Urinary bladder (tissue), 4 donors: Measurements from ENCODE around the gene SEMA4B. TPM values are rescaled to one million over a fixed set of nuclear protein-coding genes. Genes with fewer than 3 reads are reported as not detected.

ENCODE experiments used
- DNase-seq: peaks from one replicate; pipeline ENCODE4 v3.0.0-alpha.2; 2015; ENCODE audit errors: extremely low spot score
- H3K27ac ChIP-seq: one replicate; pipeline ENCODE4 v1.5.1; 2013; ENCODE audit warnings: low read depth, mild to moderate bottlenecking, moderate library complexity
- H3K36me3 ChIP-seq: one replicate; pipeline ENCODE4 v1.6.1; 2013; ENCODE audit warnings: mild to moderate bottlenecking, moderate library complexity; ENCODE audit not compliant: insufficient read depth
- H3K4me1 ChIP-seq: one replicate; pipeline ENCODE4 v1.6.1; 2013; ENCODE audit warnings: mild to moderate bottlenecking, moderate library complexity; ENCODE audit not compliant: insufficient read depth
- H3K4me3 ChIP-seq: one replicate; pipeline ENCODE4 v1.5.1; 2013; ENCODE audit warnings: low read depth, low read length
- WGBS: extraction: QIAGEN DNeasy Blood & Tissue Kit; methylation state at CpG from one replicate; pipeline ENCODE4 v1.1.7; 2013; 5-methylcytosine and 5-hydroxymethylcytosine counted together
- polyA plus RNA-seq: library from polyadenylated mRNA; stranded (reverse); fragments of 200-250 nt; gene quantifications from one replicate; pipeline ENCODE4 v1.2.3, GENCODE V29; 2013
- total RNA-seq: library from RNA; depleted of rRNA; stranded (reverse); fragments of >200 nt; gene quantifications from one replicate; pipeline ENCODE4 v1.2.3, GENCODE V29; 2014
- donor health status: healthy with polysubstance abuse.
- donor health status: healthy.

Gene SEMA4B
- total and polyA plus RNA-seq, 2 donors: 39.3 to 60.8 TPM

GRCh38 chr15:90217671-90218394 is 16.7 kb downstream of the SEMA4B start:
- H3K4me1 ChIP-seq: no peaks in the 10 kb centered on the region
- DNase-seq: no peak
- H3K36me3 ChIP-seq: no peaks in the 10 kb centered on the region
- 93% methylated on average over 9 of the region's 9 CpGs for WGBS
- no peak overlapping the region for H3K4me3 ChIP-seq
- no peak overlapping the region for H3K27ac ChIP-seq

GRCh38 chr15:90219421-90220141 is 18.5 kb downstream of the SEMA4B start:
- Histone ChIP-seq H3K36me3 (no peaks in the 10 kb centered on the region), H3K27ac (no peak overlapping the region), H3K4me3 (no peak overlapping the region), H3K4me1 (no peaks in the 10 kb centered on the region)
- WGBS: 65% methylated on average over 17 of the region's 17 CpGs
- DNase-seq: no peak

- 38% methylated on average over 14 of the region's 14 CpGs for WGBS
- no peak overlapping the region for H3K4me3 ChIP-seq
- no peak overlapping the region for H3K27ac ChIP-seq
- H3K4me1 ChIP-seq: no peaks in the 10 kb centered on the region
- DNase-seq: no peak
- H3K36me3 ChIP-seq: peaks cover 11% of the 10 kb centered on the region
These were observed 20.2 kb downstream of the SEMA4B start for GRCh38 chr15:90221246-90221900.

- Histone ChIP-seq H3K4me3 (no peak overlapping the region), H3K4me1 (no peaks in the 10 kb centered on the region), H3K27ac (no peak overlapping the region), H3K36me3 (peaks cover 12% of the 10 kb centered on the region)
- WGBS: 80% methylated on average over 2 of the region's 2 CpGs
- no peak for DNase-seq
These were observed 21.4 kb downstream of the SEMA4B start for GRCh38 chr15:90222547-90222946.

GRCh38 chr15:90223441-90224165 is 22.5 kb downstream of the SEMA4B start:
- 94% methylated on average over 22 of the region's 22 CpGs for WGBS
- no peak for DNase-seq
- H3K27ac ChIP-seq: no peak overlapping the region
- peaks cover 12% of the 10 kb centered on the region for H3K36me3 ChIP-seq
- H3K4me3 ChIP-seq: no peak overlapping the region
- no peaks in the 10 kb centered on the region for H3K4me1 ChIP-seq

- DNase-seq: no peak
- H3K4me1 ChIP-seq: no peaks in the 10 kb centered on the region
- H3K36me3 ChIP-seq: peaks cover 14% of the 10 kb centered on the region
- WGBS: 92% methylated on average over 17 of the region's 17 CpGs
- no peak overlapping the region for H3K27ac ChIP-seq
- H3K4me3 ChIP-seq: no peak overlapping the region
These were observed 23.9 kb downstream of the SEMA4B start for GRCh38 chr15:90225047-90225446.

GRCh38 chr15:90225504-90226234 is 24.5 kb downstream of the SEMA4B start:
- WGBS: 89% methylated on average over 18 of the region's 18 CpGs
- H3K4me3 ChIP-seq: no peak overlapping the region
- no peak for DNase-seq
- peaks cover 14% of the 10 kb centered on the region for H3K36me3 ChIP-seq
- no peaks in the 10 kb centered on the region for H3K4me1 ChIP-seq
- no peak overlapping the region for H3K27ac ChIP-seq

- no peak for DNase-seq
- Histone ChIP-seq H3K36me3 (peaks cover 14% of the 10 kb centered on the region), H3K4me3 (no peak overlapping the region), H3K27ac (no peak overlapping the region), H3K4me1 (no peaks in the 10 kb centered on the region)
- 88% methylated on average over 7 of the region's 7 CpGs for WGBS
These were observed 26.2 kb downstream of the SEMA4B start for GRCh38 chr15:90227336-90227735.

GRCh38 chr15:90227816-90228772 is 27.0 kb downstream of the SEMA4B start:
- no peak for DNase-seq
- H3K36me3 ChIP-seq: peaks cover 14% of the 10 kb centered on the region
- H3K4me3 ChIP-seq: no peak overlapping the region
- H3K4me1 ChIP-seq: no peaks in the 10 kb centered on the region
- 89% methylated on average over 38 of the region's 38 CpGs for WGBS
- H3K27ac ChIP-seq: no peak overlapping the region

GRCh38 chr15:90228960-90229359 is 27.8 kb downstream of the SEMA4B start:
- Histone ChIP-seq H3K27ac (no peak overlapping the region), H3K36me3 (peaks cover 14% of the 10 kb centered on the region), H3K4me1 (no peaks in the 10 kb centered on the region), H3K4me3 (no peak overlapping the region)
- 86% methylated on average over 15 of the region's 15 CpGs for WGBS
- DNase-seq: no peak

GRCh38 chr15:90230071-90230494 is 29.0 kb downstream of the SEMA4B start:
- Histone ChIP-seq H3K27ac (no peak overlapping the region), H3K4me1 (no peaks in the 10 kb centered on the region), H3K4me3 (no peak overlapping the region), H3K36me3 (peaks cover 9% of the 10 kb centered on the region)
- no peak for DNase-seq
- 73% methylated on average over 12 of the region's 12 CpGs for WGBS

- Histone ChIP-seq H3K4me1 (no peaks in the 10 kb centered on the region), H3K27ac (peak overlapping the region; percentile 25), H3K4me3 (no peak overlapping the region), H3K36me3 (peaks cover 6% of the 10 kb centered on the region)
- DNase-seq: no peak
- WGBS: 88% methylated on average over 8 of the region's 8 CpGs
These were observed 29.5 kb downstream of the SEMA4B start for GRCh38 chr15:90230610-90231009.
